GM23338 (cell line): Measurements from ENCODE around the gene TCEAL9. TPM values are rescaled to one million over a fixed set of nuclear protein-coding genes. Genes with fewer than 3 reads are reported as not detected.

Experiments used
- ATAC-seq: fragments of 200-7000 bp; cut with Tn5 transposase; 3 replicates; pipeline ENCODE4 v1.9.1; 2020
- DNase-seq: peaks from one replicate; pipeline ENCODE4 v3.0.0-alpha.2; 2015; ENCODE audit warnings: low spot score
- H2AFZ ChIP-seq: fragments of 200-600 bp; sonication (generic); 2 replicates; pipeline ENCODE4 v1.8.0; 2016; ENCODE audit warnings: antibody characterized with exemption, mild to moderate bottlenecking, moderate library complexity
- H3F3A ChIP-seq: fragments of 200-600 bp; sonication (generic); replicated peaks from 2 replicates; pipeline ENCODE4 v1.8.0; 2017; ENCODE audit warnings: antibody characterized with exemption, mixed run types, low read depth
- H3K27ac ChIP-seq: fragments of 200-600 bp; sonication (generic); 2 replicates; pipeline ENCODE4 v1.6.1; 2016; ENCODE audit warnings: low read depth
- H3K27me3 ChIP-seq: fragments of 200-600 bp; sonication (generic); 2 replicates; pipeline ENCODE4 v1.8.0; 2016; ENCODE audit warnings: mild to moderate bottlenecking, mixed run types, moderate library complexity; ENCODE audit not compliant: insufficient read depth
- H3K36me3 ChIP-seq: fragments of 200-600 bp; sonication (generic); 2 replicates; pipeline ENCODE4 v1.8.0; 2016; ENCODE audit warnings: mild to moderate bottlenecking; ENCODE audit not compliant: insufficient read depth
- H3K4me1 ChIP-seq: fragments of 200-600 bp; sonication (generic); 2 replicates; pipeline ENCODE4 v1.8.0; 2016; ENCODE audit warnings: mild to moderate bottlenecking, moderate library complexity; ENCODE audit not compliant: insufficient read depth
- H3K4me2 ChIP-seq: fragments of 200-600 bp; sonication (generic); 2 replicates; pipeline ENCODE4 v1.7.1; 2017; ENCODE audit warnings: mixed run types
- H3K4me3 ChIP-seq: fragments of 200-600 bp; sonication (generic); 2 replicates; pipeline ENCODE4 v1.6.1; 2016; ENCODE audit warnings: mixed run types
- H3K79me2 ChIP-seq: fragments of 200-600 bp; sonication (generic); replicated peaks from 2 replicates; pipeline ENCODE4 v1.8.0; 2017; ENCODE audit warnings: mild to moderate bottlenecking; ENCODE audit not compliant: insufficient read depth
- H3K9me2 ChIP-seq: fragments of 200-600 bp; sonication (generic); 2 replicates; pipeline ENCODE4 v1.8.0; 2017; ENCODE audit not compliant: insufficient read depth
- H4K20me1 ChIP-seq: fragments of 200-600 bp; sonication (generic); replicated peaks from 2 replicates; pipeline ENCODE4 v1.8.0; 2017; ENCODE audit warnings: mild to moderate bottlenecking; ENCODE audit not compliant: insufficient read depth
- H3K27ac Mint-ChIP-seq: 2 replicates; pipeline ENCODE4 v1.8.0; 2020; ENCODE audit warnings: inconsistent platforms, mild to moderate bottlenecking, moderate library complexity, mixed read lengths
- H3K27me3 Mint-ChIP-seq: 3 replicates; pipeline ENCODE4 v1.8.0; 2022; ENCODE audit warnings: low read depth, mild to moderate bottlenecking, moderate library complexity, mixed read lengths, inconsistent platforms; ENCODE audit not compliant: insufficient read depth, poor library complexity
- H3K36me3 Mint-ChIP-seq: 3 replicates; pipeline ENCODE4 v1.8.0; 2021; ENCODE audit warnings: low read depth, mild to moderate bottlenecking, inconsistent platforms, moderate library complexity, mixed read lengths
- H3K4me1 Mint-ChIP-seq: 3 replicates; pipeline ENCODE4 v1.8.0; 2020; ENCODE audit warnings: mild to moderate bottlenecking, inconsistent platforms, mixed read lengths
- H3K4me3 Mint-ChIP-seq: 3 replicates; pipeline ENCODE4 v1.8.0; 2021; ENCODE audit warnings: moderate library complexity, mild to moderate bottlenecking, inconsistent platforms, mixed read lengths
- H3K9me3 Mint-ChIP-seq: 3 replicates; pipeline ENCODE4 v1.8.0; 2020; ENCODE audit warnings: moderate library complexity, mild to moderate bottlenecking, inconsistent platforms, mixed read lengths
- CREB1 ChIP-seq: fragments of 250-450 bp; sonication (Bioruptor Pico); IDR thresholded peaks from 2 replicates; pipeline ENCODE4 v1.5.0; 2020; ENCODE audit warnings: low read depth, mild to moderate bottlenecking, moderate library complexity
- CTCF ChIP-seq, 2 experiments: fragments of 200-600 bp in 1 of 2; sonication (generic) in 1 of 2; conservative IDR thresholded peaks; 2 replicates each; pipeline versions ENCODE4 v1.5.1 to v1.6.1; 2016 to 2017; ENCODE audit warnings: antibody characterized with exemption in 2 of 2, low read depth in 2 of 2, mild to moderate bottlenecking in 2 of 2, moderate library complexity in 1 of 2
- EZH2 ChIP-seq: fragments of 200-600 bp; sonication (generic); IDR thresholded peaks from one replicate; pipeline ENCODE4 v1.8.0; 2017; ENCODE audit warnings: antibody characterized with exemption, mild to moderate bottlenecking, low read depth; ENCODE audit not compliant: unreplicated experiment
- EZH2phosphoT487 ChIP-seq: fragments of 200-600 bp; sonication (generic); IDR thresholded peaks from one replicate; pipeline ENCODE4 v1.8.1; 2018; ENCODE audit warnings: antibody characterized with exemption; ENCODE audit not compliant: unreplicated experiment
- JUNB ChIP-seq: IDR thresholded peaks from one replicate; pipeline ENCODE4 v1.6.1; 2016; ENCODE audit warnings: antibody characterized with exemption; ENCODE audit not compliant: unreplicated experiment
- NANOG ChIP-seq: IDR thresholded peaks from 2 replicates; pipeline ENCODE4 v1.6.1; 2016; ENCODE audit warnings: antibody characterized with exemption, borderline replicate concordance
- POLR2AphosphoS5 ChIP-seq: IDR thresholded peaks from 2 replicates; pipeline ENCODE4 v1.6.1; 2016; ENCODE audit warnings: antibody characterized with exemption, low read depth
- ZNF331 ChIP-seq: fragments of 250-450 bp; sonication (Bioruptor Pico); IDR thresholded peaks from 2 replicates; pipeline ENCODE4 v1.5.0; 2020; ENCODE audit warnings: low read depth, mild to moderate bottlenecking, moderate library complexity
- polyA plus RNA-seq: library from polyadenylated mRNA; unstranded; fragments of >200 nt; fragmentation: Nextera tagmentation; extraction: Ambion mirVana; gene quantifications from 2 replicates; pipeline ENCODE4 v1.2.1, GENCODE V29; 2016
- total RNA-seq: library from RNA; depleted of rRNA; stranded (reverse); fragments of >200 nt; shearing (Covaris generic); gene quantifications from 2 replicates; pipeline ENCODE4 v1.2.3, GENCODE V29; 2014
- TF ChIP-seq, protein P1 (sequence below): fragments of 250-450 bp; sonication (Bioruptor Pico); IDR thresholded peaks from 2 replicates; pipeline ENCODE4 v1.5.0; 2020; ENCODE audit warnings: mild to moderate bottlenecking, moderate library complexity

Gene TCEAL9
- total and polyA plus RNA-seq, 2 experiments from 2014 or later: 37.1 to 184 TPM

DNA sequence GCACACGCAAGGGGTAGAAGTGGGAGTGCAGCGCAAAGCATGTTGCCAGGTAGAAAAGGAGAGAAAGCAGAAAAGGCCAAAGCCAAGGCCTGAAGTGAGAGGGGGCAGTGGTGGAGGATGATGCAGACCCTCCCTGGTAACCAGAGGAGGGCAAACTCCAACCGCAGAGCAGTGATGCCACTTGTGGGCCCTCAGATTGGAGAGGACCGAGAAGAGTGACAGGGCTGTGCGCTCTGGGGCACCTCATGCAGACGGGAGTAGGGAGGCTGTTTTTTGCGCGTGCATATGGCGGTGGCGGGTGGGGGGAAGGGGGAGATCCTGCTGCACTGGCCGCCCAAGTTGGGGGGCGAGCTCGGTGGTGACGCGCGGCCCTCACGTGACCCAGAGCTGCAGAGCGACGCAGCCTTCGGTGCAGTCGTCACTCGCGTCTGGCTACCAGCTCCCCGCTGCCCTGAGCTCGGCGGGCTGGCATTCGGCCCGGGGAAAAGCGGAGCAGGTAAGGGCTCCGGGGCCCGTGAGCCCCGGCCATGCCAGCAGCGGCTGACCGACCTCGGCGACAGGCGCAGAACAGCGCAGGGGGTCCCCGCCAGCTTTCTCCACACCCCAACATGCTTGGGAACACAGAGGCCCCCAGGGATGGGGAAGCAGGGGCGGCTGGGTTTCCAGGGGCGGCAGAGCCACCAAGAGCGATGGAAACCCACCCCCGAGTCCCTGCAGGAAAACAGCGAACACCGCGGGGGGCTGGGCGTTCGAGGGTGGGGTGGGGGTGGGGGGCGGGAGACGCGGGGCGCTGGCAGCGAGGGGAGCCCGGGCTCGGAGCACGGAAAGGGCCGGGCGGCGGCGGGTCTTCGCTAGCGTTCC lies 20.0 kb downstream of the TCEAL9 start, which contains the start of gene BEX3:
TSS of gene BEX3 (plus strand) at position 421 of the 861 bp plus-strand sequence. CDS start 984 bp downstream, outside the sequence.
- Histone ChIP-seq H3F3A (no peaks in the 10 kb centered on the region), H3K27ac (peak within 1 kb of the TSS; percentile 95), H3K36me3 (peaks cover 7% of the 10 kb centered on the region; the same call in 1 of the 2 replicates), H3K9me2 (no peaks in the 10 kb centered on the region), H3K4me1 (peaks cover 10% of the 10 kb centered on the region), H3K4me2 (peak within 1 kb of the TSS; percentile 81), H2AFZ (no peak within 1 kb of the TSS), H3K79me2 (peaks cover 10% of the 10 kb centered on the region), H3K27me3 (no peaks in the 10 kb centered on the region), H4K20me1 (no peaks in the 10 kb centered on the region), H3K4me3 (peak within 1 kb of the TSS; percentile 58)
- ATAC-seq: peak; percentile 86
- Mint-ChIP-seq H3K9me3 (no peaks in the 10 kb centered on the region; the same call in 2 of the 3 replicates), H3K4me1 (peaks cover 10% of the 10 kb centered on the region), H3K4me3 (peak within 1 kb of the TSS; percentile 86), H3K27ac (peak within 1 kb of the TSS; percentile 98), H3K36me3 (peaks cover 31% of the 10 kb centered on the region), H3K27me3 (peaks cover 2% of the 10 kb centered on the region)
- TF ChIP-seq EZH2 (no peak), CTCF (conservative IDR thresholded peaks at IDR 0.05; ENCODE audit: low read depth in 2 of 2) (0 out of 4 replicates have a peak, but pooled peaks of 1 of the 2 experiments have one; percentile 4), POLR2AphosphoS5 (peak; percentile 86), CREB1 (CRISPR knock-in tag) (peak; percentile 88)
- peak; percentile 81 for DNase-seq

- peak overlapping the region; percentile 96 for H3K27ac Mint-ChIP-seq
- peaks cover 10% of the 10 kb centered on the region for H3K4me1 Mint-ChIP-seq
- H3K36me3 ChIP-seq: peaks cover 7% of the 10 kb centered on the region; the same call in 1 of the 2 replicates
- H3K36me3 Mint-ChIP-seq: peaks cover 33% of the 10 kb centered on the region
- H3K27ac ChIP-seq: peak overlapping the region; percentile 94
- no peaks in the 10 kb centered on the region for H3K9me2 ChIP-seq
- no peaks in the 10 kb centered on the region; the same call in 2 of the 3 replicates for H3K9me3 Mint-ChIP-seq
- H2AFZ ChIP-seq: no peak overlapping the region
- peaks cover 10% of the 10 kb centered on the region for H3K79me2 ChIP-seq
- H3K27me3 ChIP-seq: no peaks in the 10 kb centered on the region
- H3K4me1 ChIP-seq: peaks cover 10% of the 10 kb centered on the region
- peak; percentile 72 for DNase-seq
- peak overlapping the region; percentile 81 for H3K4me2 ChIP-seq
- no peaks in the 10 kb centered on the region for H3F3A ChIP-seq
- peak overlapping the region; percentile 58 for H3K4me3 ChIP-seq
- ATAC-seq: peak; percentile 71
- H3K4me3 Mint-ChIP-seq: peak overlapping the region; percentile 86
- H3K27me3 Mint-ChIP-seq: peaks cover 2% of the 10 kb centered on the region
- H4K20me1 ChIP-seq: no peaks in the 10 kb centered on the region
- TF ChIP-seq, protein P1, sequence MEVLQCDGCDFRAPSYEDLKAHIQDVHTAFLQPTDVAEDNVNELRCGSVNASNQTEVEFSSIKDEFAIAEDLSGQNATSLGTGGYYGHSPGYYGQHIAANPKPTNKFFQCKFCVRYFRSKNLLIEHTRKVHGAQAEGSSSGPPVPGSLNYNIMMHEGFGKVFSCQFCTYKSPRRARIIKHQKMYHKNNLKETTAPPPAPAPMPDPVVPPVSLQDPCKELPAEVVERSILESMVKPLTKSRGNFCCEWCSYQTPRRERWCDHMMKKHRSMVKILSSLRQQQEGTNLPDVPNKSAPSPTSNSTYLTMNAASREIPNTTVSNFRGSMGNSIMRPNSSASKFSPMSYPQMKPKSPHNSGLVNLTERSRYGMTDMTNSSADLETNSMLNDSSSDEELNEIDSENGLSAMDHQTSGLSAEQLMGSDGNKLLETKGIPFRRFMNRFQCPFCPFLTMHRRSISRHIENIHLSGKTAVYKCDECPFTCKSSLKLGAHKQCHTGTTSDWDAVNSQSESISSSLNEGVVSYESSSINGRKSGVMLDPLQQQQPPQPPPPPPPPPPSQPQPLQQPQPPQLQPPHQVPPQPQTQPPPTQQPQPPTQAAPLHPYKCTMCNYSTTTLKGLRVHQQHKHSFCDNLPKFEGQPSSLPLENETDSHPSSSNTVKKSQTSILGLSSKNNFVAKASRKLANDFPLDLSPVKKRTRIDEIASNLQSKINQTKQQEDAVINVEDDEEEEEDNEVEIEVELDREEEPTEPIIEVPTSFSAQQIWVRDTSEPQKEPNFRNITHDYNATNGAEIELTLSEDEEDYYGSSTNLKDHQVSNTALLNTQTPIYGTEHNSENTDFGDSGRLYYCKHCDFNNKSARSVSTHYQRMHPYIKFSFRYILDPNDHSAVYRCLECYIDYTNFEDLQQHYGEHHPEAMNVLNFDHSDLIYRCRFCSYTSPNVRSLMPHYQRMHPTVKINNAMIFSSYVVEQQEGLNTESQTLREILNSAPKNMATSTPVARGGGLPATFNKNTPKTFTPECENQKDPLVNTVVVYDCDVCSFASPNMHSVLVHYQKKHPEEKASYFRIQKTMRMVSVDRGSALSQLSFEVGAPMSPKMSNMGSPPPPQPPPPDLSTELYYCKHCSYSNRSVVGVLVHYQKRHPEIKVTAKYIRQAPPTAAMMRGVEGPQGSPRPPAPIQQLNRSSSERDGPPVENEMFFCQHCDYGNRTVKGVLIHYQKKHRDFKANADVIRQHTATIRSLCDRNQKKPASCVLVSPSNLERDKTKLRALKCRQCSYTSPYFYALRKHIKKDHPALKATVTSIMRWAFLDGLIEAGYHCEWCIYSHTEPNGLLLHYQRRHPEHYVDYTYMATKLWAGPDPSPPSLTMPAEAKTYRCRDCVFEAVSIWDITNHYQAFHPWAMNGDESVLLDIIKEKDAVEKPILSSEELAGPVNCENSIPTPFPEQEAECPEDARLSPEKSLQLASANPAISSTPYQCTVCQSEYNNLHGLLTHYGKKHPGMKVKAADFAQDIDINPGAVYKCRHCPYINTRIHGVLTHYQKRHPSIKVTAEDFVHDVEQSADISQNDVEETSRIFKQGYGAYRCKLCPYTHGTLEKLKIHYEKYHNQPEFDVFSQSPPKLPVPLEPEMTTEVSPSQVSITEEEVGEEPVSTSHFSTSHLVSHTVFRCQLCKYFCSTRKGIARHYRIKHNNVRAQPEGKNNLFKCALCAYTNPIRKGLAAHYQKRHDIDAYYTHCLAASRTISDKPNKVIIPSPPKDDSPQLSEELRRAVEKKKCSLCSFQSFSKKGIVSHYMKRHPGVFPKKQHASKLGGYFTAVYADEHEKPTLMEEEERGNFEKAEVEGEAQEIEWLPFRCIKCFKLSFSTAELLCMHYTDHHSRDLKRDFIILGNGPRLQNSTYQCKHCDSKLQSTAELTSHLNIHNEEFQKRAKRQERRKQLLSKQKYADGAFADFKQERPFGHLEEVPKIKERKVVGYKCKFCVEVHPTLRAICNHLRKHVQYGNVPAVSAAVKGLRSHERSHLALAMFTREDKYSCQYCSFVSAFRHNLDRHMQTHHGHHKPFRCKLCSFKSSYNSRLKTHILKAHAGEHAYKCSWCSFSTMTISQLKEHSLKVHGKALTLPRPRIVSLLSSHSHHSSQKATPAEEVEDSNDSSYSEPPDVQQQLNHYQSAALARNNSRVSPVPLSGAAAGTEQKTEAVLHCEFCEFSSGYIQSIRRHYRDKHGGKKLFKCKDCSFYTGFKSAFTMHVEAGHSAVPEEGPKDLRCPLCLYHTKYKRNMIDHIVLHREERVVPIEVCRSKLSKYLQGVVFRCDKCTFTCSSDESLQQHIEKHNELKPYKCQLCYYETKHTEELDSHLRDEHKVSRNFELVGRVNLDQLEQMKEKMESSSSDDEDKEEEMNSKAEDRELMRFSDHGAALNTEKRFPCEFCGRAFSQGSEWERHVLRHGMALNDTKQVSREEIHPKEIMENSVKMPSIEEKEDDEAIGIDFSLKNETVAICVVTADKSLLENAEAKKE (CRISPR knock-in tag): no peak
- TF ChIP-seq CREB1 (CRISPR knock-in tag) (no peak), EZH2phosphoT487 (no peak), NANOG (no peak), POLR2AphosphoS5 (no peak), EZH2 (no peak), CTCF (conservative IDR thresholded peaks at IDR 0.05; ENCODE audit: low read depth in 2 of 2) (no peak), JUNB (no peak), ZNF331 (CRISPR knock-in tag) (no peak)
Observed at GRCh38 chrX:103376979-103377324, 20.6 kb downstream of the TCEAL9 start.
